SK-MEL-5 (cell line): Measurements from ENCODE around the gene PIM2. TPM values are rescaled to one million over a fixed set of nuclear protein-coding genes. Genes with fewer than 3 reads are reported as not detected.

Experiments
- DNase-seq: peaks from one replicate; pipeline ENCODE4 v3.0.0-alpha.2; 2016; ENCODE audit warnings: low read depth, low spot score
- in situ Hi-C: cut with HindIII; loops from 2 replicates; pipeline ENCODE4 v1.10.0; 2016; ENCODE audit warnings: low sequenced_read_pairs, high pct_unique_total_duplicates, low pct_unique_long_range_greater_than_20kb
- total RNA-seq: library from RNA; depleted of rRNA; stranded (reverse); fragments of >200 nt; shearing (Covaris generic); gene quantifications from 2 replicates; pipeline ENCODE4 v1.2.3, GENCODE V29; 2014

The PIM2 gene
- total RNA-seq, 1 experiment from 2014 or later: 8.6 TPM

DNA sequence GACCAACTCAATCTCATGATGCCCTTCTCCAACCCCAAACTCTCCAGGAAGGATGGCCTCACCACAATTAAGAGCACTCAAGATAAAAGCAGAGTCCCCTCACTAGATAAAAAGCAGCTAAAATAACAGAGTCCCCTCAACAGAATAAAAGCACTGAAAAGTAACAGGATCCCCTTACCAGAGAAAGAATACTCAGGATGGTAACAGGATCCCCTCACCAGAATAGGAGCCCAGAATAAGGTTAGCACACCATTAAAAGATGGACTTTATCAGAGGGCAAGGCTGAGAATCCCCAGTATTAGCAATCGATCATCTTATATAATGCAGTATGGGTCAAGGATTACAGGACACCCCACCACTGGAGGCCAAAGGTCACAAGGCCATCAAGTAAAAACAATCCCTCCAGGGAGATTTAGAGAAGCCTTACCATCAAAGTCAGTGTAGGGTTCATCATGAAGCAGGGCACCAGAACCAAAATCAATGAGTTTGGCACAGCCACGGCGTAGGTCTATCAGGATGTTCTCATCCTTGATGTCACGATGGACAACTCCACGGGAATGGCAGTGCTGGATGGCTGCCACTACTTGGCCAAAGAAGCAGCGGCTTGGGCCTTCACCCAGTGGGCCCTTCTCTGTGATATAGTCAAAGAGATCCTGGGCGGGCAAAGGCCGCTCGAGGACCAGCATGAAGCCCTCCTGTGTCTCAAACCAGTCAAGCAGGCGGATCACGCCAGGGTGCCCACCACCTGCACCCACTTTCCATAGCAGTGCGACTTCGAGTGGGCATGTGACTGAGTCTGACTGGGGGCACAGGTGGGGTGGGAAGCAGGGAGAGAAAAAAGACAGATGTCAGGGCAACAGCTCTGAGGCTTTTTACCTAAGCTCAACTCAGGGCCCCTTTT, 4.0 kb downstream of the PIM2 start:
- DNase-seq: no peak
- in situ Hi-C loops: no loop called here

DNA sequence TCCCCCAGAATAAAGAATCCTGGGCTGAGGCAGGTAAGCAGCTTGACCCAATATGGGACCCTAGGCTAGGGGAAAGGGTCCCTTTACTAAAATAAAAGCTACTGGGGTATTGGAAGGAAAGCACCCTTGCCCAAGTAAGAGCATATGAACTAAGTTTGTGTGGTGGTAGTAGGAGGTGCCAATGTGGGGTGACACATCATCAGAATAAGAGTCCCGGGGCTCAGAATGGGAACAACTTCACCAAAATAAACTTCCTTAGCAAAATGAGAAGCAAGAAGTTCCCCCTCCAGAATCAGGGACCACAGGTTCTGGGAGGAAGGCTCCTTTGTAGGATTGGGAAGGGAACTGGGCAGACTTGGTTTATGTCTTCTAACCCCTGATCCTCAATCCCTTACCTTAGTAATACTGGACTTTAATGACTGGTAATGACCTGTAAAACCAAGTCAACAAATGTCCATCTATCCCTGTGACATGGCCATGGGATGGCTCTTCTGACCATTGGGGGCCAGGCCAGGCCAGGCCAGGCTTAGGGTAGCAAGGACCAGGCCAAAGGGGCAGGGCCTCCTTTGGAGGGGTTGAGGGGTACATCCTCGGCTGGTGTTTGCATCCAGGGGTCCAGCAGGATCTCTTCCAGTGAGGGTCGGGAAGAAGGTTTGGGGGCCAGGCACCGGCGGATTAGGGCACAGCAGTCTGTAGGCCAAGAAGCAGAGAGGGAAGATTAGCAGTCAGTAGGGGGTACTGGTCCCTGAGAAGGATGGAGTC, 5.0 kb downstream of the PIM2 start:
- DNase-seq: no peak
- in situ Hi-C loops: no loop called here

DNA sequence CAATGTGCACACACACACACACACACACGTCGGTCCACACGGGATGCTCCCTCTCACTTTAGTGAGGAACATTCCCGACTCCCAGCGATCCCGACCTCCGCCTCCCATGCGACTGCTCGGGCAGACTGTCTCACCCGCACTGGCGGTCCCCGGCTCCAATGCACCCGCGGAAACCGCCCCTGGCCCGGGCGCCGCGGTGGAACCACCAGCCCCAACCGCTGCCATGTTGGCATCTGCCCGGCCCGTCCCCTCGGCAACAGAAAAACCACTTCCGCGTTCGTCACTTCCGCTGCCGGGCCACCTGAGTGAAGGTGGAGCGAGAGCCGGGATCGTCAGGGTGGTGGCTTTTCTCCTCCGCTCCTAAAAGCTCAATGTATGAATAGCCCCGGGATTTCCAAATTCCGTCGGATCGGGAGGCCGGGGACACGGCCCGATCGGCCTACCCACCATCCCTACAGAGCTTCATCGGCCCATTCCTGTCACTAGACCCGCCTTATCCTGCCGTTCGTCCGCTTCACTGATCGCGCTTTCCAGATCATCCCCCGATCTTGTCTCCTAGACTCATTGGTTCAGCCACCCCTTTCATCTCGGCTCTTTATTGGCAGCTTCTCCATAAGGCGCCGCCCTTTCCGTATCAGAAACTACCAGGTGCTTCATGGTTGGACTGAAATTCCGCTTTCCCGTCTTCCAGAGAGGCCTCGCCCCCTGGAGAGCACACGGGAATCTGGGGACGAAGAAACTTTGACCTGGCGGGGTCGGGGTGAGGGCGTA, 7.2 kb downstream of the PIM2 start, which contains the start of gene SLC35A2:
SLC35A2 (minus strand) TSS at position 235 of the 771 bp plus-strand sequence; CDS start at position 225, 10 bp downstream.
- in situ Hi-C loops: no loop called here

DNA sequence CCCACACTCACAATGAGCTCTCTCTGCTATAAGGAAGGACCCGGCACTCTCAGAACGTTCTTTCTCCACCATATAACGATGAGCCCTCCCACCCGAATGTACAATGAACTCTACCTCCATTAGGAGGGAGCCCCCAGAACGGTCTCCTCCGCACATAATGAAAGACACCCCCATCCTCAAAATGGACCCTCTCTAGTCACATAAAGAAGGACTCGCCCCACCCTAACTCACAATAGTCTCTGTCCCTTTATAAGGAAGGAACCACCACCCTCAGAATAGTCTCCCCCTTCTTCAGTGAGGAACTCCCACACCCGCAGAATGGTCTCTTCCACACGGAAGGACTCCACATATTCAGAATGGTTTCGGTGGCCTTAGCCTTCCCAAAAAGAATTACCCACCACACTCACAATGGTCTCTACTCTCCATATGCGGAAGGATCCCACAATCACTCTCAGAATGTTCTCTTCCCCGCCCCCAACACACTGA, 7.9 kb downstream of the PIM2 start:
- DNase-seq: no peak
- in situ Hi-C loops: no loop called here

More for the DNA sequence above, 7.2 kb downstream of the PIM2 start, which contains the start of gene SLC35A2:
- peak; percentile 65 for DNase-seq

DNA sequence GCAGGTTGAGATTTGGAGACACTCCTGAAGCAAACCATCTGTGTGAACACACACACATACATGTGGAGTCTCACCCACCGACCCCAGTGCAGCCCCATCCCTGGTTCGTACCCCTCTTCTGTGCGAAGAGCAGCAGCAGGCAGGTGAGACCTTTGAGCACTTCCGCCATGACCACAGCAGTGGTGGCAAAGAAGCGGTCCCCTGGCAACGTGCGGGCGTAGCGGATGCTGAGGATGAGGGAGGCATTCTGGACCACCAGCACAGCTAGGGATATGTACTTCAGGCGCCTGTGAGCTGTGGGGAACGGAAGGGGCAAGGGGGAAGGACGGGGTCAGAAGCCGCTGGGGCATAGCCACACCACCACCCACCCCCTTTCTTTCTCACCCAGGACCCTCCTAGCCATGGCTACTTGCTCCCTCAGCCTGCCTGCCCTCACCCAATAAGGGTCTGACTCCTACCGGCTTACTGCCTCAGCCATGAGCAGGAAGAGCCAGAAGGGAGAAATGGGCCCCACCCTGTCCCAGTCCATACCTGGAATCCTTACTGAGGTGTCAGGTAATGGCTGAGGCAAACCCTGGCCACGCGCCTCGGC, 9.0 kb downstream of the PIM2 start:
- no peak for DNase-seq
- in situ Hi-C loops: no loop called here

DNA sequence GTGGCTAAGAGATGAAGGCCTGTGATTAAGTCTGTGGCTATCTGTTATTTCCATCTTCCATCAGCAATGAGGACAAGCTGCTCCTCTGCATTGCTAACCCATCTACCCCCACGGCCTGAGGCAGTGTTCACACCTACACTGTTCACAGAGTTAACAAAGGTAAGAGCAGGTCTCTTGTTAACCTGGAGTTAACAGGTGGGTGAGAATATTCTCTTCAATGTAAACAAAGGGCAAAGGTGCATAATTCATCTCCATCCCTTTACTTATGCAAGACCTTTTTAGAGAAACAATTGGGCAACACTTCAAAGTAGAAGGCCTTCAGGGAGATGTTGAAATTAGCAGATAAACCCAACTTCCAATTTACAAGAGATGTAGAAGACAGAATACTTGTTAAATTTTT, 10.2 kb downstream of the PIM2 start:
- in situ Hi-C loops: no loop called here
- no peak for DNase-seq

DNA sequence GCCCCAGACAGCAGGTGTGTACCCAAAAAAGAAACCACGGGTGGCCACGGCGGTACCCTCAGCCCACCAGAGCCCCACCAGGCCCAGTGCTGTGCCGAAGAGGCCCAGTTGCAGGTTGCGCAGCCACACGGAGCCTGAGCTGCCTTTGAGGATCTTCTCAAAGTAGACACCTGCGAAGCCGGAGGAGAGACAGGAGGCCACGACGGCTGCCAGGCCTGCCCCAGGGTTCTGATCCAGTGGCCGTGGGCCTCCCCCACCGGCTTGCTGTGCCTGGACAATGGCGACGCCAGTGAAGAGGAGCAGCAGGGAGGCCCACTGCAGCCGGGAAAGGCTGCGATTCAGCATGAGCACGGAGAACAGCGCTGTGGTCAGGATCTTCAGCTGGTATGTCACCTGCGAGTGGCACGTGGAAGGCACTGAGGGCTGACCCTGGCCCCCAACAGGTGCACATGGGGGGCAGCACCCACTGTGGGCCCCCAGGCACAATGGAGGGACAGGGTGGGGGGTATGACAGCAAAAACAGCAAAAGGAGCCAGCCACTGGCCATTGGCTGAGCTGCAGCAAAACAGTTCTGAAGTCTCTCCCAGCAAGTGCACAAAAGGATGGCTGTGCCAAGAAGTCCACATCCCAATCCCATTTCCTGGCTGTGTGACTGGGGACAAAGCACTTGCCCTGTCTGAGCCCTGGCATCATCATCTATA, 13.6 kb downstream of the PIM2 start:
- no peak for DNase-seq
- in situ Hi-C loops: no loop called here

DNA sequence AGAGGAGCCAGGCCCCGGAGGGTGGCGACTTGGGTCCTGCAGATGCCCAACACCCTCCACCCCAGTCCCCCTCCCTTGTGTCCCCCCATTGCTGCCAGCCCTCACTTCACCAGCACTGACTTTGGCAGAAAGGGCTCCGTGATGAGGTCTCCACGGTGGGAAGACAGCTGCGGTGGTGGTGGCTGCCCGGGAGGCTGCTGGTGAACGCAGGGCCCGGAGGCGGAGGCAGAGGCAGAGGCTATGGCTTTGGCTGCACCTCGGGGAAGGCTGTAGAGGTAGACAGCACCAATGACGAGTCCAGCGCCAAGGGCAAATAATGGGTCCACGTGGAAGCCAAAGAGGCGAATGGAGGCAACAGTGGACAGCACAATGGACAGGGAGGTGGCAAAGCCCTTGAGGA, 14.2 kb downstream of the PIM2 start:
- in situ Hi-C loops: no loop called here
- no peak for DNase-seq

DNA sequence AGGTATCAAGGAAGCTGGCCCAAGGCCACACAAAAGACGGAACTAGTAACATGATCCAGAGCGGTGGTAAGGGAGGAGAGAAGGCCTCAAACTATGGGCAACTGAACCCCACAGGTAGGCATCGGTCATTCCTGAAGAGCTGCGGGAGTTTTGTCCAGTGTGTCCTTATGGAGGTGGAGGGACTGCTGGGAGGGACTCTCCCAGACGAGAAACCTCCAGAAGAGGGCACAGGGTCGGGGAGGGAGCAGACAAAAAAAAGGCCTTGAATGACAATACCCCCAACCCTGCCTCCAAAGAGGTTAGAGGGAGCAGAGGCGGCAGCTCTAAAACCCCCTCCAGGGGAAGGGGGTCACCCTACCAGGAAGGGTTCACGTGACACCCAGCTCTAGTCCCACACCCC, 14.6 kb downstream of the PIM2 start:
- in situ Hi-C loops: no loop called here
- DNase-seq: no peak

DNA sequence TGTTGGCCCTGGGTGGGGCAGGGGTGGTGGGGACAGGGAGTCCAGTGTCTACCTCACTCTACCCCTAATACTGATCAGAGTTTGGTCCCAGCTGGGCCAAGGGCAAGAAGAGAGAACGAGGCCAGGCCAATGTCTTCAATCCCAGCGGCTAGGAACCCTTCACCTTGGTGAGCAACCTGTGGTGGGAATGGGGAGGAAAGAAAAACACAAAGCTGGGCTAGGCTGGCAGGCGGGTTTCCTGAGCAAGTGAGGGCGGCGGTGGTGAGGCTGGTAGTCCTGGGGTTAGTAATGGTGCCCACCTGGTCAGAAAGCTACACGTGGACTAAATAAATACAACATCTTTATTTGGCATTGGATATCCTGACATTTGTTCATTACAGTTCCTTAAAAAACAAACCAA, 15.5 kb downstream of the PIM2 start:
- DNase-seq: no peak
- in situ Hi-C loops: no loop called here

DNA sequence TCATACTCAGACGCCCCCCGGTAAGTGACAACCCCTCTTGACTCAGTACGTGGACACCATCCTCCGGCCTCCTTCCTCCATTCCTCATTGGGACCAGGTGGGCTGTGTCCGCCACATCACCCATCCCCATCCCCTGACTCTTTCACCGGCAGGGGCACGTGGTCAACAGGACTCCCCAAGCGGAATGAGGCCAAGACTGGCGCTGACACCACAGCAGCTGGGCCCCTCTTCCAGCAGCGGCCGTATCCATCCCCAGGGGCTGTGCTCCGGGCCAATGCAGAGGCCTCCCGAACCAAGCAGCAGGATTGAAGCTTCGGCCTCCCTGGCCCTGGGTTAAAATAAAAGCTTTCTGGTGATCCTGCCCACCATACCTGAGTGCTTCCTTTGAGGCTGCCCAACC, 16.0 kb downstream of the PIM2 start:
- DNase-seq: no peak
- in situ Hi-C loops: no loop called here

DNA sequence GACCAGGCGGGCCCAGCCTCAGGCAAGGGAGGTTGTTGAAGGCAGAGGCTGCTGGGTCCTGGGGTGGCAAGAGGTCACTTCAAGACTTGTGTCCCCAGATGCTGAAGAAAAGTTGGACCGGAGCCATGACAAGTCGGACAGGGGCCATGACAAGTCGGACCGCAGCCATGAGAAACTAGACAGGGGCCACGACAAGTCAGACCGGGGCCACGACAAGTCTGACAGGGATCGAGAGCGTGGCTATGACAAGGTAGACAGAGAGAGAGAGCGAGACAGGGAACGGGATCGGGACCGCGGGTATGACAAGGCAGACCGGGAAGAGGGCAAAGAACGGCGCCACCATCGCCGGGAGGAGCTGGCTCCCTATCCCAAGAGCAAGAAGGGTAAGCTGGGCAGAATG, 16.7 kb downstream of the PIM2 start:
- in situ Hi-C loops: no loop called here
- no peak for DNase-seq

DNA sequence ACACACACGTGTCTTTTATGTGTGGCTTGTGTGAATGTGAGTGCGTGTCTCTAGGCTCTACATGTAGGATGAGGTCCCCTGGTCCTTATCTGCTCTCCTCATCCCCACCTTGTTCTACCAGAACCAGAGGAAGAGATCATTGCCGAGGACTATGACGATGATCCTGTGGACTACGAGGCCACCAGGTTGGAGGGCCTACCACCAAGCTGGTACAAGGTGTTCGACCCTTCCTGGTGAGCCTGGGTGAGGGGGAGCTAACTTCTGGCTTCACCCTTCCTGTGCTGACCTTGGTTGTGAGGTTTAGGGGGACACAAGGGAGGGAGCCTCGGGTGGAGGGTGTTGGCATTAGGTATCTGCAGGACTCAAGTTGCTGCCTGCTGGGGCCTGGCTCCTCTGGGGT, 17.8 kb downstream of the PIM2 start:
- in situ Hi-C loops: no loop called here
- no peak for DNase-seq

DNA sequence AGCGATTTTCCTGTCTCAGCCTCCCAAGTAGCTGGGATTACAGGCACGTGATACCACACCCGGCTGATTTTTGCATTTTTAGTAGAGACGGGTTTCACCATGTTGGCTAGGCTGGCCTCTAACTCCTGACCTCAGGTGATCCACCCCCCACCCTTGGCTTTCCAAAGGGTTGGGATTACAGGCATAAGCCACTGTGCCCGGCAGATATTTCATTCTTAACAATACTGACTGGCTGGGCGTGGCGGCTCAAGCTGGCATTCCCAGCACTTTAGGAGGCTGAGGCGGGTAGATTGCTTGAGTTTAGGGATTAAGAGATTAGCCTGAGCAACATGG, 19.8 kb downstream of the PIM2 start:
- no peak for DNase-seq
- in situ Hi-C loops: no loop called here

DNA sequence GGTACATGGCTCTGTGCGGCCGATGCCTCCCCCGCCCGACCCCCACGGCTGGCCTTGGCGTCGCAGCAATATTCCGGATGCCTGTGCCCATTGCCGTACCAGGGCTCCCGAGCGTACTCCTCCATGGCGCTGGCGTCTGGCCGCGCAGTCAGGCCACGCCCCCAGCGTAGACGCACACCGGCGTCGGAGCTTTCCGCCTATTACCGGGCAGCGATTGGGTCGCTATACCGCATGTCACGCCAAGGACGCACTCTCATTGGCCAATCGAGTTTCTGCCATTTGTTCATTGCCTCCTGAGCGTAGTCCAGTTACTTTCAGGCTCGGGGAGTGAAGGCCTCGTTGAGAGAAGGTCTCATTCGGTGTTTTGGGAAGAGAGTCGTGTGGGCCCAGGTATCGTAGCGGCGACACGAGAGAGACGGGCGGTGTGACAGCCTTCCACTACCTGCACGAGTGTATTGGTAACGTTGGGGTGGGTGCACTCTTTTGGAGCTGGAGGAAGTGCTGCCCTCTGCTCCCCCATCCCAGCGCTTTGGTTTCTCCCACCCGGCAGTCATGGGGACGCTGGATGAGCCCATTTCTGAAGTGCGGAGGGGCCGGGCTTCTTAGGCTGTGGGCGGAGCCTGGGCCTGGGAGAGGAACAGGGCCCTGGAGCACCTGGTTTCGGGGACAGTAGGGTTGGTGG, 21.1 kb downstream of the PIM2 start, which contains the start of the genes PQBP1 and TIMM17B:
PQBP1 (plus strand) TSS at position 306 of the 682 bp plus-strand sequence. CDS start 580 bp downstream, outside the sequence.
TIMM17B (minus strand) TSS at position 144 of the 682 bp plus-strand sequence; CDS start at position 125, 19 bp downstream.
- in situ Hi-C loops: no loop called here

DNA sequence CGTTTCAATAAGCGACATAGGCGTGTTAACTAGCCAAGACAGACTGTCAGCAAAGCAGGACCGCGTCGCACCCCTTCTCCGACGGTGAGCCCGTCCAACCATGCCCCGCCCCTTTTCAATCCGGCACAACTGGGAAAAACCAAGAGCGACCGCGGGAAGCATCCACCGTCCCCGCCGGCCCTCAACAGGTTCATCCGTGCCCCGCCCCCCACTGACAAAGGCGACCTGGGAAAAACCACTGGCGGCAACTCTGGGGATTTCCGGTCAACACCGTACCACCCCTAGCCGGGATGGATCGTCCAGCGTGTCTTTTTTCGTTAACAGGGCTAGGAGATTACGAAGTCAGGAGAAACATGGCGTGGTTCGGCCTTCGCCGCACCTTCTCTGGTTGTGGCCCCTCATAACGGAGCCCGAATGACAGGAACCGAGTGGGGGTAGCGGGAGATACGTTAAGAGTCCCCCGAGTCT, 21.6 kb downstream of the PIM2 start:
- DNase-seq: peak; percentile 65
- in situ Hi-C loops: no loop called here

More for the DNA sequence above, 21.1 kb downstream of the PIM2 start, which contains the start of the genes PQBP1 and TIMM17B:
- DNase-seq: peak; percentile 96
